ENCODE data around the gene UPP2.

The UPP2 gene

DNA sequence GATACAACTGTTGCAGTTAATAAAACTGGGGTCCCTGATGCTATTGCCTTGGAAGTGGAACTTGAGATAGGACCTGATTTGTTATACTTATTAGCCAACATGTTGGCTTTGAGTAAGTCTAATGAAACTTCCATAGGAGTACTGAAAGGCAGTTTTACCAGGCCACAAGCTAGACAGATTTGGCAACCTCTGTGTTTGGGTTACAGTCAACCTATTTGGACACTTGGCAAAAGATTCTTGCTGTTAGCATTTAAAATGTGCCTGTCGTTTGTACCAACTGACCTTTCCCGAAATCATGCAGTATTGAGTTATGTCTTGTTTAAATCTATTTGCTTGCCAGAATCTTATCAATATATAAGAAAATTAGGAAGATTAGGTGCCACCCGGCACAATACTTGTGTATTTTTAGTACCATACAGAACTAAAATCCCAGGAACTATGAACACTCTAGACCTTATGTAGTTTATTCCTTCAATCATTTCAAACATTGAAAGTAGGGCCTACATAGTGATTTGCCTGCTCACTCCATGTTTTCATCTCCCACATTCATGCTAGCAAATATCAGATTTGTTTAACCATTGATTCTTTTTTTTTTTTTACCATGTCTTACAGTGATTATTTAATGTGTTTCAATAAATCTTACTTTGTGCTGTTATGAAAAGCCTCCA, 35.5 kb upstream of the UPP2 start:
- no peak overlapping the region for H3K4me3 ChIP-seq (ENCODE audit: low read depth, low read length)
- no peak for TF ChIP-seq CTCF (IDR thresholded peaks at IDR 0.05; ENCODE audit: insufficient read depth, low read depth, low read length, missing control alignments)
- no peak for DNase-seq (ENCODE audit: low read depth)

- no peak overlapping the region for H3K4me3 ChIP-seq (ENCODE audit: low read depth, low read length)
- no peak for DNase-seq (ENCODE audit: low read depth)
- no peak for TF ChIP-seq CTCF (IDR thresholded peaks at IDR 0.05; ENCODE audit: insufficient read depth, low read depth, low read length, missing control alignments)
These were observed 30.7 kb upstream of the UPP2 start for GRCh38 chr2:158071018-158071417.

DNA sequence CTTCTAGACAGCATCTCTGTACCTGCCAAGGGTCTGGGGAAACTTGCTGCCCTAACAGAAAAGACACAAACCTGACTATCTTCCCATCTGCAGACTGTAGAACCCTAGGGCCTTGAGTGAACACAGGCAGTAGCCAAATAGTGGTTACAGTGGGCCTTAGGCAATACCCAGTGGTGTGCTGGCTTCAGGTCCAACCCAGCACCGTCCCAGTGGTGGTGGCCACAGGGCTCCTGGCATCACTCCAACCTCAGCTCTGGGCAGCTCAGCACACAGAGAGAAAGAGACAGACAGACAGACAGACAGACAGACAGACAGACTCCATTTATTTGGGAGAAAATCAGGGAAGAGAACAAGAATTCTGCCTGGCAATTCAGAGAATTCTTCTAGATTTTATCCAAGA, 29.3 kb upstream of the UPP2 start:
- H3K4me3 ChIP-seq (ENCODE audit: low read depth, low read length) = no peak overlapping the region
- TF ChIP-seq CTCF (IDR thresholded peaks at IDR 0.05; ENCODE audit: insufficient read depth, low read depth, low read length, missing control alignments) = no peak
- no peak for DNase-seq (ENCODE audit: low read depth)

- no peak overlapping the region for H3K4me3 ChIP-seq (ENCODE audit: low read depth, low read length)
- no peak for DNase-seq (ENCODE audit: low read depth)
- TF ChIP-seq CTCF (IDR thresholded peaks at IDR 0.05; ENCODE audit: insufficient read depth, low read depth, low read length, missing control alignments) = no peak
These were observed 22.0 kb upstream of the UPP2 start for GRCh38 chr2:158079672-158080071.

DNA sequence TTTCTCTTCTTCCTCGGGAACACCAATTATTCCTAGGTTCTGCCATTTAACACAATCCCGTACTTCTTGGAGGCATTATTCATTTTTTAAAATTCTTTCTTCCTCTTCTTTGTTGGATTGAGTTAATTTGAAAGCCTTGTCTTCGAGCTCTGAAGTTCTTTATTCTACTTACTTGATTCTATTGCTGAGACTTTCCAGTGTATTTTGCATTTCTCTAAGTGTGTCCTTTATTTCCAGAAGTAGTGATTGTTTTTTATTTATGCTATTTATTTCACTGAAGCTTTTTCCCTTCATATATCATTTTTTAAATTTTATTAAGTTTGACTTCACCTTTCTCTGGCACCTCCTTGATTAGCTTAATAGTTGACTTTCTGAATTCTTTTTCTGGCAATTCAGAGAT, 13.6 kb upstream of the UPP2 start:
- TF ChIP-seq CTCF (IDR thresholded peaks at IDR 0.05; ENCODE audit: insufficient read depth, low read depth, low read length, missing control alignments) = no peak
- no peak overlapping the region for H3K4me3 ChIP-seq (ENCODE audit: low read depth, low read length)
- DNase-seq (ENCODE audit: low read depth) = no peak

- no peak for DNase-seq (ENCODE audit: low read depth)
- no peak for TF ChIP-seq CTCF (IDR thresholded peaks at IDR 0.05; ENCODE audit: insufficient read depth, low read depth, low read length, missing control alignments)
These were observed 12.4 kb upstream of the UPP2 start for GRCh38 chr2:158089322-158089721.

GRCh38 chr2:158091647-158092046, 10.0 kb upstream of the UPP2 start:
- no peak overlapping the region for H3K4me3 ChIP-seq (ENCODE audit: low read depth, low read length)
- DNase-seq (ENCODE audit: low read depth) = no peak
- no peak for TF ChIP-seq CTCF (IDR thresholded peaks at IDR 0.05; ENCODE audit: insufficient read depth, low read depth, low read length, missing control alignments)

More at GRCh38 chr2:158089322-158089721, 12.4 kb upstream of the UPP2 start:
- H3K4me3 ChIP-seq (ENCODE audit: low read depth, low read length) = no peak overlapping the region
